GM12873 (cell line): ENCODE measurements around the gene OR1K1.

Experiments
- CTCF ChIP-seq: IDR thresholded peaks from 2 replicates; pipeline ENCODE4 v1.5.1; 2012; ENCODE audit warnings: low read depth, mild to moderate bottlenecking, moderate library complexity, low read length, control low read depth; ENCODE audit not compliant: insufficient read depth; ENCODE audit errors: missing control alignments

OR1K1 gene, protein sequence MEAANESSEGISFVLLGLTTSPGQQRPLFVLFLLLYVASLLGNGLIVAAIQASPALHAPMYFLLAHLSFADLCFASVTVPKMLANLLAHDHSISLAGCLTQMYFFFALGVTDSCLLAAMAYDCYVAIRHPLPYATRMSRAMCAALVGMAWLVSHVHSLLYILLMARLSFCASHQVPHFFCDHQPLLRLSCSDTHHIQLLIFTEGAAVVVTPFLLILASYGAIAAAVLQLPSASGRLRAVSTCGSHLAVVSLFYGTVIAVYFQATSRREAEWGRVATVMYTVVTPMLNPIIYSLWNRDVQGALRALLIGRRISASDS

DNA sequence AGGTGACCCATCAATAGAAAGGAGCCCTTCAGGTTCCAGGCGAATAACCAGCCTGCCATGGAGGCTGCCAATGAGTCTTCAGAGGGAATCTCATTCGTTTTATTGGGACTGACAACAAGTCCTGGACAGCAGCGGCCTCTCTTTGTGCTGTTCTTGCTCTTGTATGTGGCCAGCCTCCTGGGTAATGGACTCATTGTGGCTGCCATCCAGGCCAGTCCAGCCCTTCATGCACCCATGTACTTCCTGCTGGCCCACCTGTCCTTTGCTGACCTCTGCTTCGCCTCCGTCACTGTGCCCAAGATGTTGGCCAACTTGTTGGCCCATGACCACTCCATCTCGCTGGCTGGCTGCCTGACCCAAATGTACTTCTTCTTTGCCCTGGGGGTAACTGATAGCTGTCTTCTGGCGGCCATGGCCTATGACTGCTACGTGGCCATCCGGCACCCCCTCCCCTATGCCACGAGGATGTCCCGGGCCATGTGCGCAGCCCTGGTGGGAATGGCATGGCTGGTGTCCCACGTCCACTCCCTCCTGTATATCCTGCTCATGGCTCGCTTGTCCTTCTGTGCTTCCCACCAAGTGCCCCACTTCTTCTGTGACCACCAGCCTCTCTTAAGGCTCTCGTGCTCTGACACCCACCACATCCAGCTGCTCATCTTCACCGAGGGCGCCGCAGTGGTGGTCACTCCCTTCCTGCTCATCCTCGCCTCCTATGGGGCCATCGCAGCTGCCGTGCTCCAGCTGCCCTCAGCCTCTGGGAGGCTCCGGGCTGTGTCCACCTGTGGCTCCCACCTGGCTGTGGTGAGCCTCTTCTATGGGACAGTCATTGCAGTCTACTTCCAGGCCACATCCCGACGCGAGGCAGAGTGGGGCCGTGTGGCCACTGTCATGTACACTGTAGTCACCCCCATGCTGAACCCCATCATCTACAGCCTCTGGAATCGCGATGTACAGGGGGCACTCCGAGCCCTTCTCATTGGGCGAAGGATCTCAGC lies at the start of gene OR1K1:
Gene OR1K1 (plus strand): TSS at position 58 of the 995 bp plus-strand sequence. CDS start 0 bp downstream, at position 58.
- no peak for TF ChIP-seq CTCF

DNA sequence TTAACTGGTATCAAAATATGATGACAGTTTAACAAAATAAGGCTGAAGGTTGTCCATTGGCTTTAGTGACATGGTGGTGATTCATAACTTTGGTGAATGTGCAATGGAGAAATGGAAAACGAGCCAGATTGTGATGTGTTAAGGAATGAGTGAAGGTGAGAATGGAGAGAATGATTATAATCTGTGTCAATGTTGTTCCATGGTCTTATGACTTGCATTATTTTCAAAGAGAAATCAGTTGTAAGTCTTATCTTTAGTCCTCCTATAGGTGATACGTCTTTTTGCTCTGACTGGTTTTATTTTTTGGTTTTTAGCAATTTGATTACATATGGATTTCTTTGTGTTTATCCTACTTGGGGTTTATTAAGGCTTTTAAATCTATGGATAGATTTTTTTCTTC lies 45.1 kb upstream of the OR1K1 start:
- TF ChIP-seq CTCF, result no peak

GRCh38 chr9:122767817-122768216 lies 32.1 kb upstream of the OR1K1 start:
- TF ChIP-seq CTCF, result no peak

DNA sequence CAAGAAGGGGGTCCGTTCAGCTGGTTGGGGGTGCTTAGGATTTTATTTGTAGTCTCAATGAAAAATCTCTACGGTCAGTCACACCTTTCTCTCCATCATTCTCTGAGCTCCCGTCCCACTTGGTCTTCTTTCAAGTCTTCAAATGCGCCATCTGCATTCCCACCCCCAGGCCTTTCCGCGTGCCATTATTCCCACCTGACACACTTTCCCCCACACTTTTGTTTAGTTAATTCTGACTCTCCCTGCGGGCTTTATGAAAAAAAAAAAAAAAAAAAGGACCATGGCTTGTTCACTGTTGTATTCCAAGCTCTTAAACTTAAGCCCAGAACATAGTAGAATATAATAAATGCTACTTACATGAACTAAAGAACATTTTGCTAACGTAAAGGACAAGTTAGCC lies 22.9 kb upstream of the OR1K1 start:
- TF ChIP-seq CTCF, result no peak

GRCh38 chr9:122777935-122778627 lies 21.8 kb upstream of the OR1K1 start:
- TF ChIP-seq CTCF, result no peak

- TF ChIP-seq CTCF, result no peak
Observed at GRCh38 chr9:122779181-122779580, 20.7 kb upstream of the OR1K1 start.
